HS-5 (cell line): Measurements from ENCODE around the gene LMNTD1.
A peak's percentile ranks its signal among the peaks of the same experiment; 100 is the strongest.

Experiments used
- DNase-seq: peaks from one replicate; pipeline ENCODE4 v3.0.0-alpha.2; 2012; ENCODE audit warnings: low read depth

The LMNTD1 gene

DNA sequence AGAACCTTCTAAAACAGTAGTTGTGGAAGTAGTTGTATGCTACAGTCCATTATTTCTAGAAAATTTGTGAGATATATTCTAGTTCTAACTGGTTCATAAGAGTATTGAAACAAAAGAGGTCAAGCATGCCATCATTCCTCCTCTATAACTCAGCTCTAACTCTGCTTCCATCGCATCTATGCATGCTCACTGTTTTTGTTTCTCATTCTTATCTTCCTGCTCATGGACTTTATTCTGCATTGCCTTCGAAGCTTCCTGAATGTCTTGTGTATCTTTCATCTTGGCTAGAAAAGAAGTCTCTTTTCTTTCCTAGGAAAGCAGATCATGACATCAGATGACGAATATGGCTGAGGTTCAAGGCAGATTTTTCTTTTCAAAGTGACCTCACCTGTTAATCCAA, 402 bp downstream of the LMNTD1 start:
- no peak for DNase-seq

DNA sequence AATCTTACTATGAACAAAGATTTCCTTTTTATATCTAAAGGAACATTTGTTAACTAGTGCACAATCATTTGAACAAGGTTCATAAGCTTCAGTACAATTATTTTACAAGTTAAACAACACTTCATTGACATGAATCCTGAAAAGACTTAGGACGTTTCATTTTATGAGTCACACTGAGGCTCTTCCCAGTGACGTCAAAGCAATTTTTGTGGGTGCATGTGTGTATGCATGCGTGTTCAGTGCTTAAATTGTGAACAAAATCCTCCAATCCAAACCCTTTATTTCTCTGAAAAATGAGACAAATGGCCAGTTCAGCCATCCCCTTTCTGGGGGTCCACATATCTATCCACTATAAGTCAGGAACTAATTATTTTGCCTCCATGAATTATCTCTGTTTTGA, 2.9 kb downstream of the LMNTD1 start:
- no peak for DNase-seq

DNA sequence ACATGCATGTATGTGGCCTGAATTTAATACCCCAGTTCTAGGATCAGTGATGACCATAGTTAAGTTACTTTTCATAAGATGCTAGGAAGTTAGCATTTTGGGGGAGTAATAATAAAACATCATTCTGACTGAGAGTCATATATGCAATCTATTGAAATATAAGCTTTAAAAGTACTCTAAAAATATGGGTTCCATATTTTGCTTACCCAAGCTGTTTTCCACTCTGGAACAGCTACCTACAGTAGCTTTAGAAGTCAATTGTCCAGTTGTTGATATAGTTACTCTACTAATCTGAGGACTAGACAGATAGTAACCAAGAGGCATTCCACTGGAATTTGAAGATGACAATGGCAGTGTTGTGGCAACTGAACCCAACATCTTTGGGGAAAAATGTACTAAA, 4.0 kb downstream of the LMNTD1 start:
- DNase-seq: no peak

DNA sequence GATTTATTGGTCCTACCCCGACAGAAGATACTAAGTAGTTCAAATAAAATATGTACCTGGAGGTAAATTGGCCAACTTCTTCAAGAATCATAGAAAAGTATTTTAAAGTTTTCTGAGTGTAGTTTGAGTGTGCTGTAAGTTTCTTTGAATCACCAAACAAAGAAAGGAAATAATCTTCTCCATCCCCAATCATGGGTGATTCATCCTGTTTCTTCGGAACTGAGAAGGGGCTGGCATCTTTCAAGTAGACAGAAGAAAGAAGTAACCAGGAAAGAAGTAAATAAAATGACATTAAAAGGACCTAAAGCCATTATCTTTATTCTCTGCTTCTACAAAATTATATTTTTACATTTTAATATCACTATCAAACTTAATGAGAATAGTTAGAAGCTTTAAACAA, 6.8 kb downstream of the LMNTD1 start:
- DNase-seq: no peak

DNA sequence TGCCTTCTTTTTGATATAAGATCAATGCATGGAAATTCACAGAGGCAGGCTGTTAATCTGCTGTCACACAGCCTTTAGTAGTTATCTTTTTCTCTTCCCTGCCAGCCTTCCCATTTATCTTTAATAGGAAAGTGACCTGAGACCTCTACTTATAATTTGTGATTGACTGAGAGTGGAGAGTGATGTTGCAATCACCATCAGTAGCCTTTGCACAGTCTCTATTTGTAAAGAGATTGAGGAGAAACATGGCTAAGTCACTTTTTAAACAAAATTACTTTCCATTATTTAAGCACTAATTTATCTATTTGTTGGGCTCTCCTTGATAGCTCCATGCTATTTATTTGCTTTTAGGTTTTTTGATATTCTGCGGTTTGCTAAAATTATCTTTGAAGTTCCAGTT, 19.9 kb downstream of the LMNTD1 start:
- DNase-seq: no peak

DNA sequence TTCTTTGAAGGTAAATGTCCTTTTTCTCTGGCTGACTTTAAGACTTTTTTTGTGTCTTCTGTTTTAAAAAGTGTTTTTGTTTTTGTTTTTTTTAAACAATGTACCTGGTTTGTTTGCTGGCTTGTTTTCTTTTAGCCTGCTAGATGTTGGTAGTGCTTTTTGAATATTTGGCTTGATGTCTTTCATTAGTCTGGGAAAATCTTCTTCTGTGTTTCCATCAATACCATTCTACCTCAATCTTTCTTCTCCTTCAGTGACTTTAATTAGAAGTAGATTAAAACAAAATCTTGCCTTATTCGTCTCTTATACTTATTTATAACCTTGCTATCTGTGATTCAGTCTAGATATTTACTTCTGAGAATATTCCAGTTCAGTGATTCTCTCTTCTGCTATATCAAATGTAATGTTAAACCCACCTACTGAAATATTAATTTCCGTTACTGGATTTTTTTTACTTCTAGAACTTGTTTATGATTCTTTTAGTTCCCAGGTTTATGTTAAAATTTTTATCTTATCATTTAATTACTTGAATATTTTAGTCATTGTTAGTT, 21.5 kb downstream of the LMNTD1 start:
- no peak for DNase-seq

DNA sequence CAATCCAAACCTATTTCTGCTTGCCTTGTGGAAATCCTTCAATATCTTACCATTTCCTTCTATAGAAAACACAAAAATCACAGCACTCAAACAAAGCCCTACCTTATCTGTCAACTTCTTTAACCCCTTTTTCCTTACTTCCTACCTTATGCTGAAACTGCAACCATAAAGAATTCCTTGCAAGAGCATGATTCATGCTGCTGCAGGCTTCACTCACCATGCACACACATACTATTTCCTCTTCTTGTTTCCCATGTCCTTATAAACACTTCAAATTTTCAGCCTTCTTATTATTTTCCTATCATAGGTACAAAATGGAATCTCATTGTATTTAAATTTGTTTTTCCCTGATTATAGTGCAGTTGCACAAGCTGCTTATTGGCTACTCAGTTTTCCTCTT, 23.3 kb downstream of the LMNTD1 start:
- no peak for DNase-seq

DNA sequence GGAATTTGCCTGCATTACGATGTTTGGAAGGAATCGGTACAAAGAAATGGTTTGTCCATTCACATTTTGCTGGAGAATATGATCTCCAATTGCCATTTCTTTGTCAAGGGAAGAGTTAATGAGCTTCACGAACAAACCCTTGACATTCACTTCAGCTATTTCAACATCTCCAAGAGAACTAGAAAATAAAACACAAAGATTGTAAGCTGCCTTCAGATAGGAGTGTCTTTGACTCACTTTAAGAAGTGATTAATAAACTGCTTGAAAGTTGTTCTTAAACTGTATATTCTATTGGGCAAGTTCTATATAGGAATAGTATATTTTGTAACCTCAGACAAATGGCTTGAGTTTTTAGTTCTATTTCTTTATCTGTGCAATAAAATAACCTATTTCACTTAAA, 26.3 kb downstream of the LMNTD1 start:
- DNase-seq: no peak

DNA sequence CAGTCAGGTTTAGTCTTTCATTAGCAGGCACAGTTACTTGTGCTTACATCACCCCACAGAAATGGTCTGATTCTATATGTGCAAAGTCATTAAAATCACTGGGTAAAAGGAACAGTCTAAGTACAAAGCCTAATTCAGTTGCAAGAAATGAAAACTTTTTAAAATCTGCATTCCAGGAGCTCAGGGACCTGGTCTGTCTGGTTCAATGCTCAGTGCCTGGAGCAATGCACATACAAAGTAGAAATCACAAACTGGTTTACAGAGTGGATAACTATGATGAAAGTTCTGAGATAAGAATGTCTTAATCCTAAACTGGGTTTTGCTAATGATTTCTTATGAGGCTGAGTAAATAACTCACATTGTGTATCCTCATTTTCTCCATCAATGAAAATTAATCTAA, 28.7 kb downstream of the LMNTD1 start:
- DNase-seq: no peak

DNA sequence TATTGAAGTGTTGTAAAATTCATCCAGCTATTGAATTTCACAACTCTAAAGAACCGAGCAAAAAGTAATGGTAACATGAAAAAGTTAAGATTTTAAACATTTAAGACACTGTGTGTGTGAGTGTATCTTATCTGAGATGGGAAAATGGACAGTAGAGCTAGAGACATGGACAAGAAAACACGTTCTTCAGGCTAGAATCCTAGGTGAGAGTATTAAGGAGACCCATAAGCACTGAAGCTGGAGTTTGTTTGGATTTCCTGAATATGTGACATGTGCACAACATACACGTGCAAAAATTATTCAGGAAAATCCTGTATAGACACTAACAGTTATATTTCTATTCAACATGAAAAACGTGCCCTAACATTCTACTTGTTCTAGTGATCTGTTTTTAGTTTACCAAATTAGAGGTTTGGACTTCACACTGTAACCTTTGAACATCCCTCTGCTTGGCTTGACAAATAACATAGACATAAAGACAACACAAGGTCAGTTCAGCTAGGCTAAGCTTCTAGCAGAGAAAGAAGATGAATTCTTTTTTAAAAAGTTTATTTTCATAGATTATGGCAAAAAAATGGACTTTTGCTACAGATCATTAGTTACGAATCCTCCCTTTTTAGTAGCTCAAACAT, 31.3 kb downstream of the LMNTD1 start:
- no peak for DNase-seq

DNA sequence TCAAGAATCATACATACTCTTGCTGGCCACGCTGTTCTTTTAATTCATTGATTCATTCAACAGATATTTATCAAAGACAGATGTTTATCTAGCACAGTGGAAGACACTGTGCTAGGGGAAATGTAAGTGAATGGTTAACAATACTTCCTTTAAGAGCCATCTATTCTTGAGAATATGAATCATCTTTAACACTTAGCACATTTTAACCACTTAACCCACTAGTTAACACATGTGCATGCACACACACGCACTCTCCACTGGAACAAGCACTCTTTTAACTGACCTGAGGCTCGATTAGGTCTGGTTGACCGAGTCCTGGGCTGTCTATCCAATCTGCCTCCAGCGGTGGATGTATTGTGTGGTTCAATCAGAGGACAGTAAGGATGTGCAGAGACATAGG, 34.6 kb downstream of the LMNTD1 start:
- peak; percentile 43 for DNase-seq

DNA sequence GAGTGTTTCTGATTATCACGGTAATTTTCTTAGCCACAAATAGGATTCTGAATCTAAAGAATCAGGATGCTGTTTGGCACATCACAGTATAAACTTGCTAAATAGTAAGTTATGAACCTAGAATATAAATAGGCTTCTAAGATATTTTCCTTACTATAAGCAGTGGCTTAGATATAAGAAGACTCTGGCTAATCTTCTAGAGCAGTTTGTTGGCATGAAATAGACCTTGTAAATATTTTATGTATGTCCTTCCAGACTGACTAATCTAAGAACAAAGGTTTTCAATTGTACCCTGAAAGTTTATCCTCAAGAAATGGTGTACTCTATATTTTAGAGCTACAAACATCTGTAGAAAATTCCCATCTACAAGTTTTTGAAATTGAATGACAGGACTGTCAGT, 48.3 kb downstream of the LMNTD1 start:
- DNase-seq: no peak

DNA sequence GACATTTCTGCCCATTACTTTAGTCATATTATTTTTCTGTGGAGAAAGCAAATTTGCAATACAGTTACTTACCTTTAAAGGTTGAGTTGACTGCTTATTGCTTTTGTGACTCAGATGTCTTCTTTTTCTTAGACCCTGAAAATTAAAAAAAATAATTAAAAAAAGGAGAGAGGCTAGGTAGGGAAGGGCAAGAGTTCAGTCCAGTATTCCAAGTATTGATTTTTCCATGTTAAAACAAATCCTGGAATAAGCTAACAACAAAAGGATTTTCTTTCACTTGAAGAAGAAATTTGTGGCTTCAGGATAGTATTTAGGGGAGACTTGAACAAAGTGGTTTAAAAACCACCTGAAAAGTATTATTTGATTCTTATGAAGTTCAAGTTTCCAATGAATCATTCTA, 49.4 kb downstream of the LMNTD1 start:
- DNase-seq: no peak

DNA sequence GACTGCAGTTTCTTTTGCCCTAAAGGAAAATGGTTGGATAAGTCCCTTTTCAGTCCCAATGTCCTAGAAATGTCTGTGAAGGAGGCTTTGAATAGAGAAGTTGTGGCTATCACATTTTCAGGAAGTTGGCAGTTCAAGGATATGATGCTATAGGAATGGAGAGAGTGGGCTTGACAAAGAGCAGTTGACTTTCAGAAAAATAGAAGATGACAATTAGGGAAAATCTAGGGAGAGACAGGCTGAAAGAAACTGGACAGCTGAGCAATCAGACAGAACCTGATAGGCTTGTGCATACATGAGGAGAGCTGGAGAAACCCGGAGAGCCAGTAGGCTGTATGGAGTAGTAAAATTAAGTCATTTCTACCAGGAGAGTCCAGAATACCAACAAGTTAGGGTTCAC, 50.5 kb downstream of the LMNTD1 start:
- no peak for DNase-seq

DNA sequence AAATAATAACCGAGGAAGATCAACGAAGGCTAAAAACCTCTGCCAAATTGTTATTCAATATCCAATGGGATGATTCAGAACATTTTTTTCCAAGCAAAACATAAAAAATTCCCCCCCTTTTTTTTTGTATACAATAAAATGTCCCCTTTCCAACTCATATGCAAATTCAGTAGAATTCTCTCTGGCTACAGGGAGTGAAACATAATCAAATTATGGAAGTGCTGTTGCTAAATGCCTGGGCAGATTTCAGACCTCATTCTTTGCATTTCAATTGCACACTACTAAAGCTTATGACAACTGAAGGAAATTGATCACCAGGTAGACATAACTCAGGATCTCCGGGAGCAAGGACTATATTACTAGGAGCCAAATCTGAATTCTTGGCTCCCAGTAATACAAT, 51.0 kb downstream of the LMNTD1 start:
- DNase-seq: no peak

DNA sequence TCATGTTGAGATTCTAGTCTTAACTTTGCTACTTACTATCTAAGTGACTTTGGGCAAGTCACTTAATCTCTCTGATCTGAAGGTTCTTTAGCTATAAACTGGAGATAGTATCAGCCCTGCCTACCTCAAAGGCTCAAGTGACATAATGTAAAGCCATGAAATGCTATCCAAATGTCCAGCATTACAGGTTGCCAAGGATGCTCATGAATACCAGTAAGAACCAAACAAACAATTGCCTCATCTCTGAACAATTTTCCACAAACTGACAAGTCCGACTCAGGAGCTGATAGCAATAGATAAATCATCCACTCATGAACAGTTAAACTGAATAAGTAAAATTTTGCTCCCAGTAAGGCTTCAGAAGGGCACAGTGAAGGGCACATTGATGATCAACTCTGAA, 51.5 kb downstream of the LMNTD1 start:
- no peak for DNase-seq

DNA sequence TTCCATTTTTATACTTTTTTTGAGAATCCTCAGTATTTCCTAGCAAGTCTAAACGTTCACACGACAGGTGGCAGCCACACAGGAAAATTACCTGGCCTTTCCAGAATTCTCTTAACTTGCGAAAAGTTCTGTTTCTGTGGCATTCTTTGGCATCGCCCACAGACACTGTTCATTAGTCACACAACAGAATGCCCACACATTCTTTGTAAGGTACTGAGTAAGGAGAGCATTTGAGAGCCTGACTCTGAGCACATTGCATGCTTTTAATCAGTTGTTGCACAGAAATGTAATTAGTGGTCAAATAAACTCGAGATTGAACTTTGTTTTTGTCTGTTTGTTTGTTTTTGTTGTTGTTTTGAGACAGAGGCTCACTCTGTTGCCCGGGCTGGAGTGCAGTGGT, 52.4 kb downstream of the LMNTD1 start:
- no peak for DNase-seq

DNA sequence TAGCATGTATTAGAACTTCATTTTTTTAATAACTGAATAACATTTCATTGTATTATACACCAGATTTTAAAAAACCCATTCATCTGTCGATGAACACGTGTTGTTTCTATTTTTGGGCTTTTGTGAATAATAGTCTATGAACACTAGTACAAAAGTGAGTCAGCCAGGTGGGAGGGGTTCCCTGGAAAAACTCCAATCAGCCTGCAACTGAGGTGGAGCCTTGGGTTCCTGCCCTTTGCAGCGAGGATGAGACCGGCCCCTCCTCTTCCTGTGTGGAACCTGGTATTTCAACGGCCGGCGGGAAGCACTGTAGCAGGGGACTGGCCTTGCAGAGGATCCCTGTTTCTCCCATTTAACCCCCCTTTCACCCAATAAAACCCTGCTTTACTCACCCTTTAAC, 56.1 kb downstream of the LMNTD1 start:
- no peak for DNase-seq

DNA sequence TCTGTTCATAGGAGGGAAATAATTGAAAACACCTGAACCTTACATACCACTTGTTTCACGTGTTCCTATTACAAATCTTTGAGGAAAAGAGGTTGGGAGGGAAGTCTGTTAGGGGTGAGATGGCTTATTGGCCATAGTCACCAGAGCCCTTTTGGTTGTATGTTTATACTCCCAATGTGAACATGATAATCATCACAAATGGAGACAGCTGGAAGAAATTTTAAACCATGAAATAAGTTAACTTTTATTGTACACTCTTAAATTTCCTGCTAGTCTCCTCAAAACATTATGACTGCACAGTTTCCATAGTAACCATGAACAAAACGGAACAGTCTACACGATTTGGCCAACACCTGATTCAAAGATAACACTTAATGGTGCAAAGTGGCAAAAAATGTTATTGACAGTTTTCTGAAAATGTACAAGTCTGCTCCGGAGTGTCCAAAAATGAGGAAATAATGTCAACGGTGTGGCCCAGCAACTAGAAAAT, 56.9 kb downstream of the LMNTD1 start:
- DNase-seq: no peak

DNA sequence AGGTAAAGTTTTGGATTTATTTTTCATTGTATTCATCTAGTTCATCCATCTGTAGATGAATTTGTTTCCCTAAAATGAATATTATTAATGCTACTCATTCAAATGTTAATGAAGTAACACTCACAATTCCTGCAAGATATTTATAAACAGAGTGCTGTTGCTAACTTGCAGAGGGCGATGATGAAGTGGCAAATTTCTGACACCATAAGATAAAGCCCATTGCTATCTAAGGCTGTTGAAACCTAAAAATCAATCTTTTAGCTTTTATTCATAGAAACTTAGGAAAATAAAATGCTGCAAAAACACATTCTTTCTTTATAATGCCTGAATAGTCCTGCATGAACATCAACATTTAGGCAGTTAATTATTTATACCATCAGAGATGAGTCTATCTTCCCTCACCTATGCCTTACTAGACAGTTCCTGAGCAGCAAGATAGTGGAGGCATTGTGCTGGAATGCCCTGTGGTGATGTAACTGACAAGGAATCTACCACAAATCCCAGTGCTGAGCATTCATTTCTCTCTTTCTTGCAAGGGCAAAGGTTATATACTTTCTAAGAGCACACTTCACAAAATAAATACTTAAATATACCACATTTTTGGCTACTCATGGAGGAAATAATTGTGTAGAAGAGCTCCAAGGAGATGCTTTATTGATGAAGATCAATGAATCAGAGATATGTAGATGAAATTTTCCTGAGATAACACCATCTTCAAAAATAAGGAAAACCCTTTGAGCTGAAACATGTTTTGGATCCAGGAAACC, 57.6 kb downstream of the LMNTD1 start:
- DNase-seq: peak; percentile 90

DNA sequence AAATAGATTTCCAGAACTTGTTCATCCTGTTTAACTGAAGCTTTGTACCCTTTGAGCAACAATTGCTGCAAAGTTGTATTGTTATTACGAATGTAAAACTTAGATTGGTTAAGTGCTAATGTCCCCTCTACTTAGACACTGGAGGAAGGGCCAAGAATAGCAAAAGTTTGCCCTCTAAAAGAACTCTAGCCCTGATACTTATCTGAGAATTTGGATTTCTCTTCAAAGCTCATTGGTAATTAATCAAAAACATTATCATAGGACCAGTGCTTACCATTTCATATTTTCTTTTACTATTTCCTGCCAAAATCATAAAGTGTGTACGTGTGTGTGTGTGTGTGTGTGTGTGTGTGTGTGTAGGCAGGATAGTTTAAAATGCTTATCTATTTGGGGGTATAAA, 58.2 kb downstream of the LMNTD1 start:
- DNase-seq: no peak

DNA sequence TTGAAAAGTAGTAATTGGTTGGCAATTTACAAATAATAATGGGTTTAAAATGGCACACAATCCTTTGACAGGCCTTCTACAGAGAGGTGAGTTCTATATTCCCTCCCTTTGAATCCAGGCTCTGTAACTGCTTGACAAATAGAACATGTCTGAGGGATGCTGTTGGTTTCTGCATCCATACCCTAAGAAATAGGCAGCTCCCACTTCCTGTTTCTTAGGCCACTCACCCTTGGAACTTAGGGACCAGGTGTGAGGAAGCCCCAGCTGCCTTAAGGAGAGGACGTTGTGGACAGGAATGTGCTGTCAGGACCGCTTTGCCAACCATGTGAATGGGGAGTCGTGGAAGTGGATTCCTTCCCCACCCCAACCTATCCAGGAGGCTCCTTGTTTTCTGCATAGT, 59.4 kb downstream of the LMNTD1 start:
- no peak for DNase-seq
